ENCODE measurements around the gene ZNF273. TPM values are rescaled to one million over a fixed set of nuclear protein-coding genes. Genes with fewer than 3 reads are reported as not detected.

ZNF273 gene
- total and polyA plus RNA-seq, 2 experiments from 2014 or later: 4.2 to 6.8 TPM

- no peaks in the 10 kb centered on the region for H3K9me3 ChIP-seq (ENCODE audit: low read depth)
- H3K27ac ChIP-seq: no peak overlapping the region
- H3K4me1 ChIP-seq (ENCODE audit: low read depth): no peaks in the 10 kb centered on the region
- H3K36me3 ChIP-seq: no peaks in the 10 kb centered on the region
- H3K4me3 ChIP-seq: no peak overlapping the region
- peaks cover 26% of the 10 kb centered on the region for H3K27me3 ChIP-seq
- TF ChIP-seq, protein P1, sequence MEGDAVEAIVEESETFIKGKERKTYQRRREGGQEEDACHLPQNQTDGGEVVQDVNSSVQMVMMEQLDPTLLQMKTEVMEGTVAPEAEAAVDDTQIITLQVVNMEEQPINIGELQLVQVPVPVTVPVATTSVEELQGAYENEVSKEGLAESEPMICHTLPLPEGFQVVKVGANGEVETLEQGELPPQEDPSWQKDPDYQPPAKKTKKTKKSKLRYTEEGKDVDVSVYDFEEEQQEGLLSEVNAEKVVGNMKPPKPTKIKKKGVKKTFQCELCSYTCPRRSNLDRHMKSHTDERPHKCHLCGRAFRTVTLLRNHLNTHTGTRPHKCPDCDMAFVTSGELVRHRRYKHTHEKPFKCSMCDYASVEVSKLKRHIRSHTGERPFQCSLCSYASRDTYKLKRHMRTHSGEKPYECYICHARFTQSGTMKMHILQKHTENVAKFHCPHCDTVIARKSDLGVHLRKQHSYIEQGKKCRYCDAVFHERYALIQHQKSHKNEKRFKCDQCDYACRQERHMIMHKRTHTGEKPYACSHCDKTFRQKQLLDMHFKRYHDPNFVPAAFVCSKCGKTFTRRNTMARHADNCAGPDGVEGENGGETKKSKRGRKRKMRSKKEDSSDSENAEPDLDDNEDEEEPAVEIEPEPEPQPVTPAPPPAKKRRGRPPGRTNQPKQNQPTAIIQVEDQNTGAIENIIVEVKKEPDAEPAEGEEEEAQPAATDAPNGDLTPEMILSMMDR (IDR thresholded peaks at IDR 0.05; ENCODE audit: low read depth, low read length): no peak
- no peak for DNase-seq (ENCODE audit: low read depth in 1 of 2, low spot score in 1 of 2)
These were observed 21.4 kb upstream of the ZNF273 start for GRCh38 chr7:64881461-64882287.

GRCh38 chr7:64882341-64883112 is 20.5 kb upstream of the ZNF273 start:
- no peak overlapping the region for H3K27ac ChIP-seq
- no peaks in the 10 kb centered on the region for H3K4me1 ChIP-seq (ENCODE audit: low read depth)
- no peak overlapping the region for H3K4me3 ChIP-seq
- no peaks in the 10 kb centered on the region for H3K9me3 ChIP-seq (ENCODE audit: low read depth)
- peak in 1 of 2 donors; percentile 67 for DNase-seq (ENCODE audit: low read depth in 1 of 2, low spot score in 1 of 2)
- TF ChIP-seq, protein P1 (IDR thresholded peaks at IDR 0.05; ENCODE audit: low read depth, low read length): no peak
- no peaks in the 10 kb centered on the region for H3K36me3 ChIP-seq
- H3K27me3 ChIP-seq: peaks cover 30% of the 10 kb centered on the region

DNA sequence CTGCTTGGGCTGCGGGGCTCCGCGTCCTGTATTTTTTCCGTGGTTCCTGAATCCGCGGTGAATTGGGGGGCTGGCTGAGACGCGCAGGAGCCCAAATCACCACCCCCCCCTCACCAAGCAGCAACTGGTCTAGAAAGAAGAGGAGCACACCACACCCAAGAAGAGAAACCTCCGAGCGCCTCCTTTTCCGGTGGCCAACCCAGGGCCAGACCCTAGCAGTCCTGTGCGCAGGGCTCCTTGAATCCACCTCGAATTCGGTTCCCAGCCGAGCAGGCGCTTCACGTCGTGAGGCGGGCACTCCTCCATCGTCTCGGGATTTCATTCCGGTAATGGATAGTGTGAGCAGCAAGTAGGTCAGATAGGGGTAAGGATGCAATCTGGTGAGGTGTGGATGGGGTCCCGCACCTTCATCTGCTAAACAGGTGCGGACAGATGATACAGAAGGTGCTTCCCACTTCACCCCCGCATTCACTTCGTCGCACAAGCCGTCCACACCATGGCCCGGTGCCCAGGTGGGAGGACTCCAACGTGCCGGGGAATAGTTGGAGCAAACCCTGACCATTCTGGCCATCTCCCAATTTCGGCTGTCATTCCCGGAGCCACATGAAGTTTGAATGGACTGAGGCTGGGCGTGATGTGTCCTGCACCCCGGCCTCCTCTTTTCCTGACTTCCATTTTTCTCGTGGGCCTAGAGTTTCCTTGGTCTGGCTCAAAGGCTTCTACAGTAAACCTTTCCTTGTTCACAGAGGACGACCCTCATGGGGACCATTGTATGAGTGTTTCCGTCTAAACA is 19.8 kb upstream of the ZNF273 start:
- Histone ChIP-seq H3K27ac (no peak overlapping the region), H3K9me3 (ENCODE audit: low read depth) (no peaks in the 10 kb centered on the region), H3K4me3 (no peak overlapping the region), H3K27me3 (peaks cover 38% of the 10 kb centered on the region), H3K4me1 (ENCODE audit: low read depth) (peaks cover 4% of the 10 kb centered on the region), H3K36me3 (no peaks in the 10 kb centered on the region)
- no peak for DNase-seq (ENCODE audit: low read depth in 1 of 2, low spot score in 1 of 2)
- TF ChIP-seq, protein P1 (IDR thresholded peaks at IDR 0.05; ENCODE audit: low read depth, low read length): no peak

DNA sequence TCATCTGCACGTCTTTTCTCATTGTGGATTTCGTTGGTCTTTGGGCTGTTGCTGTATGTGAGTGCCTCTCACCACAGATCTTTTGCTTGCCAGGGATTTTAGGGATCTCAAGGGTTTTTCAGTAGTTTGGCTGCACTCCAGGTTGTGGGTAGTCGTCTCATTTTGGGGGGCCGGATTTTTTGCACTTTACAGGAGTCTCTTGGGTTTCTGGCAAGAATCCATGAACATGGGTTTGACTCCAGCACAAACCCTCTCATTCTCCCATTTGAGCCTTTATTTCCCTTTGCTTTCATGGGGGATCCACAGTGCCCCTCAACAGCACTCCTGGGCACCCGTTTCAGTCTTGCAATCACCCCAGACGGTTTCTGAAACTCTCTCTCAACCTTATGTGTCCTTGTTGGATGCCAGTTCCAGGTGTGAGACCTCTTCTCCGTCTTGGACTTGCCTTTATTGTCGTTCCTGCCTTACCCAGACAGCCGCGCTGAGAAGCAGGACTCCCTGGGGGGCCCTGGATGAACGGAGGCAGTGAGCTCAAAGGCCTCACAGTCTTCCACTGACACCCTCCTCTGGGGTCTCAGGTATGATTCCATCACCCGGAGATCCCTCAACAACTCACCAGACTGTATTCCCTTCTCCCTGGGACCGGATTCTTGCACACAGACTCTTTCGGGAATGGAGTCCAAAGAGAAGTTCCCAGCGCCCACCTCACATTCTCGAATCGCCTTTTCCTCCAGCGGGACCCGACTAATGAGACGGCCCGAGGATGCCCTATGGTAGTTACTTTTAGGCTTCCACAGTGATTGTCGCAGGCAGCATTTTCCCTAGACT is 18.8 kb upstream of the ZNF273 start:
- no peaks in the 10 kb centered on the region for H3K9me3 ChIP-seq (ENCODE audit: low read depth)
- H3K27ac ChIP-seq: no peak overlapping the region
- H3K36me3 ChIP-seq: no peaks in the 10 kb centered on the region
- peaks cover 48% of the 10 kb centered on the region for H3K27me3 ChIP-seq
- no peak overlapping the region for H3K4me3 ChIP-seq
- peaks cover 14% of the 10 kb centered on the region for H3K4me1 ChIP-seq (ENCODE audit: low read depth)
- no peak for DNase-seq (ENCODE audit: low read depth in 1 of 2, low spot score in 1 of 2)
- TF ChIP-seq, protein P1 (IDR thresholded peaks at IDR 0.05; ENCODE audit: low read depth, low read length): no peak

Data from cardiac muscle cell (in vitro differentiated cells and primary cell).